COLO668 (cell line): ENCODE data around the gene PWWP2B.

ENCODE experiments used
- DNase-seq: peaks from one replicate; lab custom pipeline; 2025; ENCODE audit not compliant: unreplicated experiment; lab: John Stamatoyannopoulos, UW

PWWP2B gene

GRCh38 chr10:132363376-132363775 is 33.6 kb upstream of the PWWP2B start:
- DNase-seq: no peak

GRCh38 chr10:132363921-132364593 is 32.9 kb upstream of the PWWP2B start:
- no peak for DNase-seq

GRCh38 chr10:132364594-132364970 is 32.4 kb upstream of the PWWP2B start:
- no peak for DNase-seq

- no peak for DNase-seq
Observed at GRCh38 chr10:132365102-132365501, 31.9 kb upstream of the PWWP2B start.

- no peak for DNase-seq
Observed at GRCh38 chr10:132366006-132366405, 31.0 kb upstream of the PWWP2B start.

- no peak for DNase-seq
Observed at GRCh38 chr10:132366499-132366898, 30.5 kb upstream of the PWWP2B start.

GRCh38 chr10:132368391-132368790 is 28.6 kb upstream of the PWWP2B start:
- no peak for DNase-seq

- DNase-seq: no peak
Observed at GRCh38 chr10:132368881-132369635, 27.9 kb upstream of the PWWP2B start.

- no peak for DNase-seq
Observed at GRCh38 chr10:132369636-132370185, 27.3 kb upstream of the PWWP2B start.

- DNase-seq: no peak
Observed at GRCh38 chr10:132370426-132371340, 26.3 kb upstream of the PWWP2B start.

- DNase-seq: peak; percentile 8
Observed at GRCh38 chr10:132371641-132372081, 25.3 kb upstream of the PWWP2B start.

- no peak for DNase-seq
Observed at GRCh38 chr10:132372516-132373095, 24.4 kb upstream of the PWWP2B start.

- DNase-seq: no peak
Observed at GRCh38 chr10:132373241-132373955, 23.6 kb upstream of the PWWP2B start.

- DNase-seq: no peak
Observed at GRCh38 chr10:132374176-132374575, 22.8 kb upstream of the PWWP2B start.

- DNase-seq: no peak
Observed at GRCh38 chr10:132374612-132375011, 22.4 kb upstream of the PWWP2B start.

GRCh38 chr10:132375116-132375794 is 21.7 kb upstream of the PWWP2B start:
- DNase-seq: no peak

- no peak for DNase-seq
Observed at GRCh38 chr10:132375795-132376297, 21.2 kb upstream of the PWWP2B start.

- no peak for DNase-seq
Observed at GRCh38 chr10:132376394-132376851, 20.6 kb upstream of the PWWP2B start.

GRCh38 chr10:132377326-132377725 is 19.7 kb upstream of the PWWP2B start:
- no peak for DNase-seq
